Left renal cortex interstitium (tissue), 4 donors: ENCODE results near the gene CEP350. TPM values are rescaled to one million over a fixed set of nuclear protein-coding genes. Genes with fewer than 3 reads are reported as not detected.
A peak's percentile ranks its signal among the peaks of the same experiment; 100 is the strongest.
"Not testable (repeated sequence)": the region's sequence is repeated elsewhere in the genome, so short reads cannot be mapped to it uniquely, and the experiment has no call there.

Experiments used
- DNase-seq, 4 donors: peaks; one replicate each; pipeline ENCODE4 v3.0.0-alpha.2; 2013; ENCODE audit warnings: low read depth in 4 of 4, low spot score in 2 of 4, missing footprints in 1 of 4
- polyA plus RNA-seq, 4 donors: library from polyadenylated mRNA; unstranded; fragments of 120-200 nt; gene quantifications; one replicate each; pipeline ENCODE4 v1.2.1, GENCODE V29; 2013; ENCODE audit not compliant: insufficient read length in 4 of 4

Gene CEP350
- polyA plus RNA-seq, 4 donors = 23.9 to 31.5 (median 28.2) TPM

GRCh38 chr1:179938752-179939151, 15.9 kb upstream of the CEP350 start:
- no peak for DNase-seq

GRCh38 chr1:179939941-179940340, 14.7 kb upstream of the CEP350 start:
- no peak for DNase-seq

DNA sequence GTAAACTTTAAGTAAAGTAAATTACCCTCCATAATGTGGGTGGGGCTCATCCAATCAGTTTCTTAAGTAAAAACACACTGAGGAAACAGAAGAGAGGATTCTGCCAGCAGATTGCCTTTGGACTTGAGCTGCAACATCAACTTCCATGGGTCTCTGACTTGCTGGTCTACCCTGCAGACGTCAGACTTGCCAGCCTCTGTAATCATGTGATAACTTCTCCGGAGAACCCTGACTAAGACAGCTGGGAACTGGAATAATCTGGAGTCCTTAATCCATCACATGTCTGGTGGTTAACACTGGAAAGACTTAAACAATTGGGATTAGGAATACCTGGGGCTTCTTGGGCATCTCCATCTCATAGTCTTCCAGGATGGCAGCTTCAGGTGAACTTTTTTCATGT, 13.2 kb upstream of the CEP350 start:
- no peak for DNase-seq

DNA sequence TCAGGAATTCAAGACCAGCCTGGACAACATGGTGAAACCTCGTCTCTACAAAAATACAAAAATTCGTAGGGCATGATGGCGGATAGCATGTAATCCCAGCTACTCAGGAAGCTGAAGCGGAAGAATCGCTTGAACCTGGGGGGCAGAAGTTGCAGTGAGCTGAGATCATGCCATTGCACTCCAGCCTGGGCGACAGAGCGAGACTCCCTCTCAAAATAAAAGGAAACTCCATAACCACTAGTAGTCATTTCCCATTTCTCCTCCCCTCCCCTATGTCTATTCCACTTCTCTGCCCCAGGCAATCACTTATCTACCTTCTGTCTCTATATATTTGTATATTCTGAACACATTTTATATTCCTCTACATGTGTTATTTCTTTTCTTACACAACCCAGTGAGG, 4.0 kb upstream of the CEP350 start:
- DNase-seq = no peak

DNA sequence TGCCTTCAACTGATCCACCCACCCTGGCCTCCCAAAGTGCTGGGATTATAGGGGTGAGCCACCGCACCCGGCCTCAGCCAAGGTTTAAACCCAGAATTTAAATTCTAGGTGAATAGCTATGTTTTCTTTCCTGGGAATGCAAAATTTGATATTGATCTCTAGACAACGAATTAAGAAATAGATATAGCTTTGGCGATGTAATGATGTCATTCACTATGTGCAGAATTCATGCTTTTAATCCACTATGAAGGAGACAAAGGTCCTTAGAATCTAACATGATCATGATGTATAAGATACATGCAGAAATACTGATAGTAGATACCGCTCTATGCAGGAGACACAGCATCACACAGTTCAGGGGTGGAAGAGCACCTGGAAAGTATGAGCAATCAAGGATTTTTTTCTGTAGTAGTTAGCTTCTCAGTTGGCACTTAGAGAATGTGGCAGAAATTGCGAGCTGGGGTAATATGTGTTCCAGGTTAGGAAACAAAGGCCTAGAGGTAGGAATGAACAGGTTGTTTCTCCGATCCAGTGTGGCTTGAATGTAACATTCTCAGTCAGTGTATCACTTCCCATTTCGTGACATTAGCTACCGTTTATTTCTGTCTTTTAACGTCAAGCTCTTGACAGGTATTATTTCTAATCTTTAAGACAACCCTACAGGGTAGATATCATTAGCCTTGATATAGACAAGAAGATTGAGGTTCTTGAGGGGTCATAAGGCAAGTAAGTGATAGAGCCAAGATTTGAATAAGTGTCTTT, 3.0 kb upstream of the CEP350 start:
- DNase-seq = no peak

DNA sequence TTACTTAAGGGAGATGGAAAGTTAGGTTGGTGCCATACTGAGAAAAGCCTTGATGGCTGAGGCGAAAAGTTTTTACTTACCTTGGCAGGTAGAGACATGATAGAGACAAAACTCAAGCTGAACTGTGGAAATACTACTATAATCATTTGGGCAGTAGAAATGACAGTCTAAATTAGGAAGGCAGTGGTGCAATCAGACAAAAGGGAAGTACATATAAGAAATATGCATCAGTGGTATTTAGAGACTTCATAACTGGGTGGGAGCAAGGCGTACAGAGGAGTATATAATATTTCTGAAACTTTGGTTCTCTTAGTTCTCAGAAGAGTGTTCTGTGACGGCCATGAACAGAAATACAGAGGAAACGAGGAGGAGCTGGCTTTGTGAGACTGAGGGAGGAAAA, 2.4 kb upstream of the CEP350 start:
- no peak for DNase-seq

GRCh38 chr1:179953974-179954492, 577 bp upstream of the CEP350 start:
- no peak for DNase-seq

GRCh38 chr1:179955287-179955680, 674 bp downstream of the CEP350 start:
- peak in 3 of 4 donors; percentile 19 to 39 (median 21) for DNase-seq

- no peak for DNase-seq
These were observed 1.1 kb downstream of the CEP350 start for GRCh38 chr1:179955731-179956130.

- no peak for DNase-seq
These were observed 3.7 kb downstream of the CEP350 start for GRCh38 chr1:179958359-179958758.

DNA sequence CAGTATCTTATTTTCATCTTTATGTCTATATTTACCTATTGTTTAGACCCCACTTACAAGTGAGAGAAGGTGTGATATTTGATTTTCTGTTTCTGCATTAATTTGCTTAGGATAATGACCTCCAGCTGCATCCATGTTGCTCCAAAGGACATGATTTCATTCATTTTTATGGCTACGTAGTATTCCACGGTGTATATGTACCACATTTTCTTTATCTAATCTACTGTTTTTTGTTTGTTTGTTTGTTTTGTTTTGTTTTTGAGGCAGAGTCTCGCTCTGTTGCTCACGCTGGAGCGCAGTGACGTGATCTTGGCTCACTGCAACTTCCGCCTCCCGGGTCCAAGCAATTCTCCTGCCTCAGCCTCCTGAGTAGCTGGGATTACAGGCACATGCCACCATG, 7.6 kb downstream of the CEP350 start:
- DNase-seq = not testable (repeated sequence)

GRCh38 chr1:179966551-179966950, 11.9 kb downstream of the CEP350 start:
- no peak for DNase-seq

- no peak for DNase-seq
These were observed 13.8 kb downstream of the CEP350 start for GRCh38 chr1:179968284-179968993.

DNA sequence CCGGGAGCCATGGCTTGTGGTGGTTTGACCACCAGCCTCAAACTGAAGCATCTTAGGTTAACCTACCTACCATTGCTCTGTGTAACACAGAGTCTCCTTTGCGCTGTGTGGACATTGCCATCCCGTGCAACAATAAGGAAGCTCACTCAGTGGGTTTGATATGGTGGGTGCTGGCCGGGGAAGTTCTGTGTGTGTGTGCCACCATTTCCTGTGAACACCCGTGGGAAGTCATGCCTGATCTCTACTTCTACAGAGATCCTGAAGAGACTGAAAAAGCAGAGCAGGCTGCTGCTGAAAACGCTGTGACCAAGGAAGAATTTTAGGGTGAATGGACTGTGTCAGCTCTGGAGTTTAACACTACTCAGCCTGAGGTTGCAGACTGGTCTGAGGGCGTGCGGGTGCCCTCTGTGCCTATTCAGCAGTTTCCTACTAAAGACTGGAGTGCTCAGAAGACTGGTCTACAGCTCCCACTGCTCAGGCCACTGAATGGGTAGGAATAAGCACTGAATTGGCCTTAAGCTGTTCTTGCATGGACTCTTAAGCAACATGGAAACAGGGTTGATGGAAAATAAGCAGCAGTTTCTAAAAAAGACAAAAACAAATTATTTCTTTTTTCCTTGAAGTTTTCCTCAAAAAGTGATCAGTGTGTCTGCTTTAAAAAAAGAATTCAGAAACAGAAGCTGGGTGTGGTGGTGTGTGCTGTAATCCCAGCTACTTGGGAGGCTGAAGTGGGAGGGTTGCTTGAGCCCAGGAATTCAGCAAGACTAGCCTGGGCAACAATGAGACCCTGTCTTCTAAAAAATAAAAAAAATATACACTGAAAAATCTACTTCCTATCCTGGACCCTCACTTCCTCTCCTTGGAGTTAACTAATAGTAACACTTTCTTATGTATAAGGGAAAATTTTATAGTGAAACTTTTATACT, 14.6 kb downstream of the CEP350 start:
- DNase-seq = no peak

DNA sequence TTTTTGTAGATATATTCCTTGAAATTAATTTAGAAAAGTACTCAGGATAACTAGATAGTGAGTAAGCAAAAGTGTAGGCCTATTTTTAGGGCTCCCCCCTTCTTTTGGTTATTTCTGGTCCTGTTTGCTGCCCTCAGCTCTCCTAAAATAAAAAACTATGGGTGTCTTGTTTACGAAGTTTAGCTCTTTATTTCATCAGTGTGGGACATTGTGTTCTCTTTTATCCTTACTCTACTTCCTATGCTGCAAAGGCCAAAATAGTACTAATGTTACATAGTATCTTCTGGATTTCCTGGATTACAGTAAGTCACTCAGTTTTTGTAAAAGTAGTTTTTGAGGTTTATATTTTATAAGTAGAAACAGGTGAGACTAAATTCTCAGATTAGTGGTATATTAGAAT, 15.4 kb downstream of the CEP350 start:
- DNase-seq = no peak

DNA sequence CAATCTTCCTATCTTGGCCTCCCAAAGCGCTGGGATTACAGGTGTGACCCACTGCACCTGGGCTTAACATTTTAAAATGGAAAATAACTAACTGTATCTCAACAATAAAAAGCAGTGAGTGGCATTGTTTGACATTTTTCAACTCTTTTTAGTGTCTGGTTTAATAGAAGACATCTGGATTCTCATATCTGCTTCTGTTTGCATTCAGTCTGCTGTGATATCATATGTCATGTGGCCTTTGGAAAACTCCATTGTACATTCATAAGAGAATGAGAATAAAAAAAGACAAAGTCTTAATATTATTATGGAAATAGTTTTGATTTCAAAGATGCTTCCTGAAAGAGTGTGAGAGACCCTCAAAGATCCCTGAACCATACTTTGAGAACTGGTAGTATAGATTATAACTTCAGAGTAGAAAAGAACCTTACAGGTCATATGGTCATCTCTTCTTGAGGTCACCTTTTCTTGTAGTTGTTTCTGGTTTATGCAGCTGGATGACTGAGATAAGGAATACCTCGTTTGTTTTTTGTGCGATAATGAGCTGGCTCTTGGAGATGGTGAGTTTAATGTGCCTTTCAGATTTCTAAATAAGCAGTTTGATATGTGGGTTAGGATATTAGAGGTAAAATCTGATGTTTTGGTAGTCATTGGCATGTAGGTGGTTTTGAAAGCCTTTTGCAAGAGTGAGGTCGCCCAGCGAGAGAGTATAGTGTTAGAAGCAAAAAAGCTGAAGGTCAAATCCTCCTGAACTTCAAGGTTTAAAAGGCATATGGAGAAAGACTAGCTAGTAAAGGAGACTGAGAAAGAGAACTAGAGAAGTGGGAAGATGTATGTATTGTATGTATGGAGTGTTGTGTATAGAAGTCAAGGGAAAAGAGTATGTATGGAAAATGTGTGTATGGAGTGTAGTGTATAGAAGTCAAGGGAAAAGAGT, 17.2 kb downstream of the CEP350 start:
- DNase-seq = no peak

GRCh38 chr1:179973198-179974110, 18.8 kb downstream of the CEP350 start:
- peak in 1 of 4 donors; percentile 9 for DNase-seq

- DNase-seq = no peak
These were observed 22.5 kb downstream of the CEP350 start for GRCh38 chr1:179976970-179977651.
